Tibial nerve (tissue), 4 donors: Measurements from ENCODE around the gene ATP13A1. TPM values are rescaled to one million over a fixed set of nuclear protein-coding genes. Genes with fewer than 3 reads are reported as not detected.

Experiments
- DNase-seq, 2 donors: peaks; one replicate each; pipeline ENCODE4 v3.0.0-alpha.2; 2019; ENCODE audit warnings: low spot score in 2 of 2
- H3K27ac ChIP-seq, 4 donors: fragments of 200-600 bp; sonication (generic) in 3 of 4; one replicate each; pipeline ENCODE4 v1.5.1; 2017 to 2019; ENCODE audit warnings: mild to moderate bottlenecking in 1 of 4
- H3K27me3 ChIP-seq, 2 donors: fragments of 200-600 bp; sonication (generic) in 1 of 2; one replicate each; pipeline versions ENCODE4 v1.5.1 to v1.6.0; 2017 to 2019
- H3K36me3 ChIP-seq, 3 donors: fragments of 200-600 bp; sonication (generic); one replicate each; pipeline ENCODE4 v1.5.1; 2018 to 2019
- H3K4me1 ChIP-seq, 4 donors: fragments of 200-600 bp; sonication (generic) in 3 of 4; one replicate each; pipeline ENCODE4 v1.5.1; 2017 to 2019
- H3K4me3 ChIP-seq, 4 donors: fragments of 200-600 bp; sonication (generic) in 3 of 4; one replicate each; pipeline ENCODE4 v1.5.1; 2017 to 2019; ENCODE audit warnings: mild to moderate bottlenecking in 1 of 4, moderate library complexity in 1 of 4
- H3K9me3 ChIP-seq, 4 donors: fragments of 200-600 bp; sonication (generic) in 3 of 4; one replicate each; pipeline ENCODE4 v1.5.1; 2017 to 2019
- CTCF ChIP-seq, 5 experiments: fragments of 200-600 bp in 3 of 5; fragments of 450-650 bp in 2 of 5; sonication (generic) in 3 of 5; IDR thresholded peaks; one replicate each; pipeline ENCODE4 v1.5.1; 2016 to 2019; ENCODE audit warnings: antibody characterized with exemption in 5 of 5, mild to moderate bottlenecking in 3 of 5, moderate library complexity in 2 of 5
- EP300 ChIP-seq, 2 donors: sonication (generic); formaldehyde crosslinking; IDR thresholded peaks; one replicate each; pipeline ENCODE4 v1.6.1; 2017; ENCODE audit warnings: antibody characterized with exemption in 2 of 2, mild to moderate bottlenecking in 1 of 2
- POLR2A ChIP-seq, 2 donors: fragments of 450-650 bp; IDR thresholded peaks; one replicate each; pipeline ENCODE4 v1.6.1; 2017; ENCODE audit warnings: antibody characterized with exemption in 2 of 2, mild to moderate bottlenecking in 2 of 2, moderate library complexity in 2 of 2
- WGBS, 2 donors: methylation state at CpG; one replicate each; pipeline ENCODE4 v1.1.5; 2018; 5-methylcytosine and 5-hydroxymethylcytosine counted together
- total RNA-seq, 4 donors: library from RNA; depleted of rRNA; stranded (reverse); fragments of >200 nt; gene quantifications; one replicate each; pipeline ENCODE4 v1.1.0, GENCODE V29; 2016

Gene ATP13A1
- total RNA-seq, 4 donors from 2014 or later = 312 to 705 (median 344) TPM

GRCh38 chr19:19627621-19628500 is 35.6 kb downstream of the ATP13A1 start, which contains the start of gene LPAR2:
TSS of gene LPAR2 (minus strand) at chr19:19628220. CDS start at chr19:19627275, 945 bp downstream.
- Histone ChIP-seq H3K9me3 (no peaks in the 10 kb centered on the region), H3K36me3 (peaks cover 0 to 9% (median 0%) of the 10 kb centered on the region in 3 donors), H3K27ac (peak within 1 kb of the TSS in 2 of 4 donors; percentile 49 to 67), H3K27me3 (peaks cover 0 to 12% of the 10 kb centered on the region in 2 donors), H3K4me3 (peak within 1 kb of the TSS; percentile 21 to 60 (median 46)), H3K4me1 (peaks cover 0 to 19% (median 9%) of the 10 kb centered on the region in 4 donors)
- WGBS, 2 donors = 13% methylated on average over 29 to 36 of the region's 87 CpGs
- TF ChIP-seq CTCF (IDR thresholded peaks at IDR 0.05) (peak in 1 of 5 experiments; percentile 10), POLR2A (IDR thresholded peaks at IDR 0.05) (no peak)
- DNase-seq = no peak

- no peak for TF ChIP-seq POLR2A (IDR thresholded peaks at IDR 0.05)
- no peak for TF ChIP-seq CTCF (IDR thresholded peaks at IDR 0.05)
- WGBS, 2 donors = 93 to 94% methylated on average over 44 to 46 of the region's 48 CpGs
Observed at GRCh38 chr19:19626516-19627472, 36.7 kb downstream of the ATP13A1 start.

GRCh38 chr19:19624032-19624570 is 39.4 kb downstream of the ATP13A1 start:
- H3K27me3 ChIP-seq = peaks cover 0 to 12% of the 10 kb centered on the region in 2 donors
- no peaks in the 10 kb centered on the region for H3K36me3 ChIP-seq
- no peaks in the 10 kb centered on the region for H3K9me3 ChIP-seq
- H3K4me3 ChIP-seq = no peak overlapping the region
- WGBS, 2 donors = 88 to 90% methylated on average over 19 of the region's 19 CpGs
- H3K4me1 ChIP-seq = peaks cover 0 to 20% (median 9%) of the 10 kb centered on the region in 4 donors
- H3K27ac ChIP-seq = no peak overlapping the region
- TF ChIP-seq POLR2A (IDR thresholded peaks at IDR 0.05) (no peak), EP300 (IDR thresholded peaks at IDR 0.05) (no peak), CTCF (IDR thresholded peaks at IDR 0.05) (no peak)
- no peak for DNase-seq

More at GRCh38 chr19:19626516-19627472, 36.7 kb downstream of the ATP13A1 start:
- no peak for DNase-seq
- Histone ChIP-seq H3K4me3 (no peak overlapping the region), H3K36me3 (no peaks in the 10 kb centered on the region), H3K27me3 (peaks cover 0 to 12% of the 10 kb centered on the region in 2 donors), H3K9me3 (no peaks in the 10 kb centered on the region), H3K4me1 (peaks cover 0 to 19% (median 9%) of the 10 kb centered on the region in 4 donors), H3K27ac (no peak overlapping the region)

- peaks cover 0 to 20% (median 4%) of the 10 kb centered on the region in 4 donors for H3K4me1 ChIP-seq
- no peaks in the 10 kb centered on the region for H3K36me3 ChIP-seq
- no peak overlapping the region for H3K27ac ChIP-seq
- H3K9me3 ChIP-seq = no peaks in the 10 kb centered on the region
- WGBS, 2 donors = 83 to 84% methylated on average over 5 of the region's 5 CpGs
- peaks cover 0 to 9% of the 10 kb centered on the region in 2 donors for H3K27me3 ChIP-seq
- H3K4me3 ChIP-seq = no peak overlapping the region
- TF ChIP-seq EP300 (IDR thresholded peaks at IDR 0.05) (no peak), POLR2A (IDR thresholded peaks at IDR 0.05) (no peak), CTCF (IDR thresholded peaks at IDR 0.05) (no peak)
- DNase-seq = no peak
Observed at GRCh38 chr19:19623383-19623782, 40.1 kb downstream of the ATP13A1 start.
